HG02678 (cell line): Measurements from ENCODE around the gene ATF6B.
"Not testable (repeated sequence)": the region's sequence is repeated elsewhere in the genome, so short reads cannot be mapped to it uniquely, and the experiment has no call there.

Source experiments
- ATAC-seq: cut with Tn5 transposase; IDR thresholded peaks from one replicate; pipeline ENCODE4 v1.9.1; 2021; ENCODE audit warnings: mild to moderate bottlenecking, moderate library complexity; ENCODE audit not compliant: unreplicated experiment

ATF6B gene

DNA sequence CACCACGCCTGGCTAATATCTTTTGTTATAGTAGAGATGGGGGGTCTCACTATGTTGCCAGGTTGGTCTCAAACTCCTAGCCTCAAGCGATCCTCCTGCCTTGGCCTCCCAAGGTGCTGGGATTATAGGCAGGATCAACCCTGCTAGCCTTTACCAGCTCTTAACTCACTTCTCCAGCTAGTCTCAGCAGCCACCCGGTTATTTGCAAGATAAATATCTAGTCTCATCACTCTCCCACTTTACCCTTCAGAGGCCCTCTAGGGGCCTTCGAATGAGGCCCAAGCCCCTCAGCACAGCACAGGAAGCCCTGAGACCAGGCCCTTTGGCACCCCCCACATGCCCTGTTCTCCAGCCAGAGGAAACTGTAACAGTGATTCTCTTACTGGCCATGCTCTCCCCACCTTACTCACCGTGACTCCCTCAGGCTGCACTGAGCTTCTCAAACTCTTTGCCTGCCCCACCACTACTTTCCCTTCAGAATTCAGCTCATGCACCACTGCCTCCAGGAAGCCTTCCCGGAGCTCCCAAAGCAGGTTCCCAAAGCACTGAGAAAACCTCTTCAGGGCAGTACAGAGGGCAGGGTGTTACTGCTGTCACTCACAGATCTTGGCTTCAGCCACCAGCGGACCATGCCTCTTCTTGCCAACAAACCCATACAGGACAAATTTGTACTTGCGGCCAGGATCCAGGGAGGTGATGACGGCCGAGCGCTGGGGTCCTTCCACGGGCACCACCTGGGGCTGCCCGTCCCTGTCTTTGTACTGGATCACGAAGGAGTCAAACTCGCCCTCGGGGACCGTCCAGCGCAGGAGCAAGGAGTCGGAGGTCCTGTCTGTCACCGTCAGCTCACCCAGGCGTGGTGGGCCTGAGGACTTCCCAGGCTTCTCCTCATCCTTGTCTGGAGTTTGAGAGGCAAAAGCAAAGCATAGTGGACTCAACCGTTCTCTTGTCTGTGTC lies 44.0 kb downstream of the ATF6B start:
- ATAC-seq, result no peak

DNA sequence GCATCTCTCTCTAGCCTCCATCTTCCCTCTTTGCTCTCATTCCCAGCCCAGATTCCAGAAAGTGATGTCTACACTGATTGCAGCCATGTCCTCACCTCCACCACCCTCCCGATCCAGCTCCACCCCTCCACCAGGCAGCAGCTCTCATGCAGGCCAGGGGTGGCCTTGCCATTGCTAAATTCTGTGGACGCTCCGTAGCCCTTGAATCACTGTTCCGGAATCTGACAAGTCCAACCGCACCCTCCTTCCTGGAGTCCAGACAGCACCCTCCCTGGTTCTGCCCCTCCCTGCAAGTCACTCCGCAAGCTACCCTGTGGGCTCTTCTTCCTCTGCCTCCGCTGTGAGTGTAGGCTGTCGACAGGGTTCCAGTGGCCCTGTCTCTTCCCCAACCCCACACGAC lies 45.1 kb downstream of the ATF6B start:
- ATAC-seq, result no peak

DNA sequence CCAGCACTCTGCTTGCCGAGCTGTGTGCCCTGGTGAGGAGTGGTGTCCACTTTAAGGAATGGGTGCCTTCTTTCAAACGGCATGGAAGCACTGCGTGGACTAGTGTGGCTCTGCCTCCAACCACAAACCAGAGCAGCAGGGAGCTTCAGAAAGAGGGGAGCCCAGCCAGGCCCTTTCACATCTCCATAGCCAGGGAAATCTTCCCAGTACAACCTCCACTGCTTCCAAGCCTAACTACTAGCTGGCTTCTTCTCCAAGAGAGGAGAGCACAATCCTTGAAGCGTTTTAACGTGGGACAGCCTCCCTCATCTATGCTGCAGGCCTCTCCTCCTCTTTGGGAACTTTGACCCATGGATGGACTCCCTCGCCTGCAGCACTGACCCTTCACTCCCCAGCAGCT lies 45.6 kb downstream of the ATF6B start:
- no peak for ATAC-seq

DNA sequence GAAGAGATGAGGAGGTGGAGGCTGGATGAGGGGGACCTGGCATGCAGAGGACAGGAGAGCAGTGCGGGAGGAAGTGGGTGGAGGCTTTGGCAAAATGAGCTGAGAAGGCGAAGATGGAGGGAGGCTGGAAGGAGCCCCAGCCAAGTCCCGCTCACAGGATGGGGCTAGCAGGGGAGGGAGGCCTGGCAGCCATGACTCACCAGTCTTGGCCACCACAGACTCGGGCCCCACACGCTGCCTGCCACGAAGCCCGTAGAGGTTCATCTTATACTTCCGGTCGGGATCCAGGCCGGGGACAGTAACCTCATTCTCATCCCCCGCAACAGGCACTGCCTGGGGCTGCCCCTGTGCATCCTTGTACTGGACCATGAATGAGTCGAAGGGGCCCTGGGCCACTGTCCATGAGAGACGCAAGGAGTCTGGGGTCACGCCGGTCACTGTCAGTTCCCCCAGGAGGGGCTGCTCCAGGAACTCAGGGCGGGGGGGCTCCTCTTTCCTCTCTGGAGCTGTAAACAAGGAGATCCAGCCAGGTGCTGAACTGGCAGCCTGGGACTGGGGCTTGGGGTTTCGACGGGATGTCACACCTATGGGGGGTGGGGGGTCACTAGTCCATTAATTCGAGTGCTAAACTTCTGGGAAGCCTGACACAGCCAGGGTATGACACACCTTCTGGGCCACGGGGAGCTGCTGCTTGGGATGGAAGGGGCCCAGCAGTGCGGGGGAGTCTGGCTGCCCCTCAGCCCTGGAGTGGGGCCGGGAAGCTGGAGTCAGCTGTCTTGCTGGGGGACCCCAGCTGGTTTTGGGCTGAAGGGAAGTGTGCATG lies 46.7 kb downstream of the ATF6B start:
- no peak for ATAC-seq

DNA sequence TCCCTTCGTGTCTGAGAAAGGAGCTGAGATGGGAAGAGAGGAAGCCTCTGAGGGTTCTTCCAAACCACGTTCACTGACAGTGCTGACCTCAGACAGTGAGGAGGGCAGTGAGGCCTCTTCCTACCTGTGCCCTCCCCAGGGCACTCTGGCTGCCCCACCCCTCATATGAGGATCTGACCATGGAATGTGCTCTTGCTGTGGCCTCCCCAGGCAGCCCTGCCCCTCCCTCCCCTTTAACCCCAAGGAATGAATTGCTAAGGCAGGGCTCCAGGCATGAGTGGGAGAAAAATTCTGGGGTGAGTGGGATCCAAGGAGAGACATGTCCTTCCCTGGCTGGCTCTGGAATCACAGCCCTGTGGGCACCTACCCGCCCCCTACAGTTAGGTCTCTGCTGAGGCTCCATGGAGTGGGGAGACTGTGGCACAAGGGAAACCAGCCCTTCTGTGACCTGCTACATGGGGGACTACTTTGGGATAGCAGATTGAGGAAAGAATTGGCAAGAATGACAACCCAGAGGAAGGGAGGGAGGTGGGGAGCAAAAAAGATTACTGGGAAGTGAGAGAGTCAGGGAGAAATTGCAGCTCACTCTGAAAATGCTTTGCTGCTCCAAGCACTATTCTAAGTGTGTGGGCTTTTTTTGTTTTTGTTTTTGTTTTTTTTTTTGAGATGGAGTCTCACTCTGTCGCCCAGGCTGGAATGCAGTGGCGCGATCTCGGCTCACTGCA lies 48.3 kb downstream of the ATF6B start:
- ATAC-seq, result no peak

DNA sequence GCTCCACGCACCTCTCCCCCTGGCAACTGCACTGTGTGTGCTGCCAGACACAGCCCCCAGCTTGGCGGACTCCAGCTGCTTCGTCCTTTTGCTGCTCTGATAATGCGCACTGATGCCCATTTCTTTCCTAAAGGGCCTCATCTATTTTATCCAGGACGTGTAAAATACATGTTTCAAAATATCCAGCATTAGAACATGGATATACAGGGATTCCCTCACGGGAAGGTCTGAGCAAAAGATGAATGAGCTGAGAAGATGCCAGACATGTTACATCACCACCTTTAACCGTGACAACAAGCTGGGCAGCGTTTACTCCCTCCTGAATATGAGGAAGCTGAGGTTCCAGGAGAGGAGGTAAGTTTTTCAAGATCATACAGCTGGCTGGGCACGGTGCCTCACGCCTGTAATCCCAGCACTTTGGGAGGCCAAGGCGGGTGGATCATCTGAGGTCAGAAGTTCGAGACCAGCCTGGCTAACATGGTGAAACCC lies 51.7 kb downstream of the ATF6B start:
- no peak for ATAC-seq

DNA sequence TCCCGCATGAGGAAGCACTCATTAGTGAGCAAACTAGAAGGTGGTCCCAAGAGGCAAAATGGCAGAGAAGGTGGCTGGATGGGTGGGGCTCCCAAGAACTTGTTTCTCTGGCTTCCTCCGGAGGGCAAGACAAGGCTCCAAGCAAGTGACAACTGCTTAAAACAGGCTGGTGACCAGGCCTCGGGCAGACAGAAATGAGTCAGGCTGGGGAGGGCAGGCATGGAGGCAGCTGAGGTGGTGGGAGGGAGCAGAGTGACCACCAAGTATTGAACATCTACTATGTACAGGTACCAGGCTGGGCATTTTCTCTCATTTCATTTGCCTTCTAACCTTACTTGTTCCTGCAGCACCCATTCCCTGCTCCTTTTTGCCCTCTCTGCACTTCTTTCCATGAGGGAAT lies 52.3 kb downstream of the ATF6B start:
- no peak for ATAC-seq

DNA sequence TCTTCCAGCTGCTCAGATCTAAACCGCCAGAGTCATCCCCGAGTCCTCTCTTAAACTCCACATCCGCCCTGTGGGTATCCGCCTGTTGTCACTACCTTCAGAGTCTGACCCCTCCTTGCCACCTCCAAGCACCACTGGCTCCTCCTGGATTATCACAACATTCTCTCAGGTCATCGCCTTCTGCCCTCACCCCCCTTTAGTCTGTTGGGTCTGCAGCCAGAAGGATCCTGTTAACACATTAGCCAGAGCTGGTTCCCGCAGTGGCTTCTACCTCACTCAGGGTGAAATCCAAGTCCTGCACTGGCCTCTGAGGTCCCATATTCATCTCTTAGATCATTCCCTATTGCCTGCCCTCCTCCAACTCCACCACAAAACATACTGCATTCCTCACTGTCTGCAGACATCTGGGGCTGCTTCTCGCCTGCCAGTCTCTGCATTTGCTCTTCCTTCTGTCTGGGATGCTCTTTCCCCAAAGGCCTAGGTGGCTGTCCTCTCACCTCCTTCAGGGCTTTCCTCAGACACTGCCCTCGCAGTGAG lies 53.0 kb downstream of the ATF6B start:
- no peak for ATAC-seq

DNA sequence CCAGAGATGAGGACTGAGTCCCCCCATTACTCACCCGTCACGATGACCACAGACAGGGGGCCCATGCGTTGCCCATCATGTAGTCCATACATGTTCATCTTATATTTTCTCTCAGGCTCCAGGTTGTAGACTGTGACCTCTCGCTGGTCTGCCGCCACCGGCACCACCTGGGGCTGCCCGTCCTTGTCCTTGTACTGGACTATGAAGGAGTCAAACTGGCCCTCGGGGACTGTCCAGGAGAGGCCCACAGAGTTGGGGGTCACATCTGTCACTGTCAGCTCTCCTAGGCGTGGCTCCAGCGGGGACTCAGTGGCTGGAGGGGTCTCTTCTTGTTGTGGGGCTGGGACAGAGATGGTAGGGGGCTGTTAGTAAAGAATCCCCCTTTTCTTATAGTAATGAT lies 54.4 kb downstream of the ATF6B start:
- no peak for ATAC-seq

DNA sequence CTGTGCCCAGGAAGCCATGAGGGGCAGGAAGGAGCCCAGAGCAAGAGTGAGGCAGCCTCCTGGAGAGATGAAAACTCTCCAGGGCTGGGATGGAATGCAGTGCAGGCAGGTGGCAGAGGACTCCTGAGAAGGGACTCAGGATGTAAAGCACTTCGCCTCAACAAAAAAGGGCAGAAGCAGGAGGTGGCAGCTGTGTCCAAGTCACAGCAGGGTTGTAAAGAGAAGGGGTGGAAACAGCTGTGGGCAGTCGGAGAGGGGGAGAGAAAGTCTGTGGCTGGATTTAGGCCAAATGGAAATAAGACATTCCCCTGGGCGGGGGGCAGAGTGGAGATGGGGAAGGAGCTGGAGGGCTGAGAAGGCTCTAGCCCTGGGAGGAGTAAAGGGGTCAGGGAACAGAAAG lies 54.9 kb downstream of the ATF6B start:
- ATAC-seq, result no peak

DNA sequence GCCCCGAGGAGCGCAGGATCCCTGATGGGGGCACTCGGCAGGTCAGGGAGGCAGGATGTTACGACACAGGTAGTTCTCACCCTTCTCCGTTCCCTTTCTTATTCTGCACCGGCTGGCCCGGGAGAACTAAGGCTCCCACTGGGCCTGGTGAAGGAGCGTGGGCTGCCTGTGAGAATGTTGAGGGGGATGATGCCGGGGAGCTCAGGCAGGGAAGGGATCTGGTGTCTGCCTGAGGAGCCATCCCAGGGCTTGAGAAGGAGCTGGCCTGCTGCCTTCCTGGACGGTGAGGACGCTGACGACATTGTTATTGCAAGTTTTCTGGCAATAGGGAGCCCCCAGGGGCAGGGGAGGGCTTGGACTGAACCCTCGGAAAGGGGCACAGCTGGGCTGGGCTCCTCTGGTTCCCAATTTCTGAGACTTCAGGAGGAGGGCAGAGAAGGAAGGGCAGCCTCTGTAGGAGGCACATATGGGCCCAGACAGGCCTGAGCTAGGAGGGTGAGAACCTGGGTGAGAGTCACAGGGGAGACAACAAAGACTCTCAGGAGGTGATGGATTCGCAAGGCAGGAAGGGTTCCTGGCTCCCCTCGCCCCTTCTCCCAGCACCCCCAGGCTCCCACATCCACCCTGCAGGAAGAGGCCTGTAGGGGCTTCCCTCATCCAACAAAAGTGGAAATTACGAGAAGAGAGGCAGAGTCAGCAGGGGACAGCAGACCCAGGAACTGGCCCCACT lies 57.1 kb downstream of the ATF6B start:
- ATAC-seq, result no peak

DNA sequence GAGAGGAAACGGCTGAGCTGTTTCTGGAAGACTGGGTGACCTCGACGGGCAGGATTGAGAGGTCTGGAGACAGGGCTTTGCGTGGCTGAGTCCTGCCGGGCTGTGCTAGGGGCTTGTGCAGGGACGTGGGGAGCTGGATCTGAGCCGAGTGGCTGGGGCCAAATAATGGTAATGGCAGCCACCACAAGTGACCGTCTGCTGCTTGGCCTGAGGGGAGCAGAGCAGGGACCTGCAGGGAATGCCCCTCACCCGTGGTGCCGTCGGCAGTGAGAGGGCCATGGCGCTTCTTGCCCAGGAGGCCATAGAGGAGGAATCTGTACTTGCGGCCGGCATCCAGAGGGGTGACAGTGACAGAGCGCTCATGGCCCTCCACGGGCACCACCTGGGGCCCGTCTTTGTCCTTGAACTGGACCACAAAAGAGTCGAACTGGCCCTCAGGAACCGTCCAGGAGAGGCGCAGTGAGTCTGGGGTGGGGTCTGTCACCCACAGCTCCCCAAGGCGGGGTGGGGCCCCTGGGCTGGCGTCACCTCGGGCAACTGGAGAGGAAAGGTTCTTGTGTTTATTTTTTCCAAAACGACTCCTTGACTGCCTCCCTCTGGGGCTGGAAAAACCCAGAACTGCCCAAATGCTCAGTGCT lies 58.0 kb downstream of the ATF6B start:
- no peak for ATAC-seq

DNA sequence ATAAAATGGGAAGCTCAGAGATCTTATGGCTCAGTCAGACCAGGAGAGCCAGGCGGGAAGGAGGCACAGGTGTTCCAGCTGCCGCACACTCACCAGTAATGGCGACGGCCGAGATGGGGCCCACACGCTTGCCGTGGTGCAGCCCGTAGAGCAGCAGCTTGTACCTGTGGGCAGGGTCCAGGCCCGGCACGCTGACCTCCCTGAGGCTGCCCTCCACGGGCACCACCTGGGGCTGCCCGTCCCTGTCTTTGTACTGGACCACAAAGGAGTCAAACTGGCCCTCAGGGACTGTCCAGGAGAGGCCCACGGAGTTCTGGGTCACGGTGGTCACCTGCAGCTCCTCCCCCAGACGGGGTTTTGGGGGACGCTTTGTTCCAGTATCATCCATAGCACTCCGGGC lies 58.6 kb downstream of the ATF6B start:
- no peak for ATAC-seq

DNA sequence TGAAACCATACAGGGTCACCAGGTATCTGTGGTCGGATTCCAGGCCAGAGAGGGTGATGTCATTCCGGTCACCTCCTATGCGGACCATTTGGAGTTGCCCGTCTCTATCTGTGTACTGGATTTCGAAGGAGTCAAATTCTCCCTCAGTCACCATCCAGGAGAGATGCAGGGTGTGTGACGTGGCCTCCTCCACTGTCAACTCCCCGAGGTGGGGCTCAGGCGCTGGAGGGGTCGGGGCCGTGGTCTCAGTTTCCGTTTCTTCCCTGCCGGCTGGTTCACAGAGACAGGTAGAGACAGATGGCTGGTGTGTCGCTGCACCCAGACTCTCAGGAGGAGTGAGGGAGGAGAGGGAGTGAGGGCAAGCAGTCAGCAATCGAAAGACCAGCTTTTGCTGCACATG lies 59.2 kb downstream of the ATF6B start:
- ATAC-seq, result no peak

DNA sequence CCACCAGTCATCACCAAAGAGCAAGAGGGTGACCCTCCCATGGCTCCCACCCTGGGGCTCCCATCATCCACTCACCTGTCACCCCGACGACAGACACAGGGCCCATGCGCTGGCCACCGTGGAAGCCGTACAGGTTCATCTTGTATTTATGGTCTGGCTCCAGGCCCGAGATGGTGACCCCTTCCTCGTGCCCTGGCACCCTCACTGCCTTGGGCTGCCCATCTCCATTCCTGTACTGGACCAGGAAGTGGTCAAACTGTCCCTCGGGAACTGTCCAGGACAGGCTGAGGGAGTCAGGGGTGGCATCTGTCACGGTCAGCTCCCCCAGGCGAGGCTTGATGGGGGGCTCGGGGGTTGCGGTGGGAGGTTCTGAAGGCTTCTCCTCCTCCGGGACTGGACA lies 59.7 kb downstream of the ATF6B start:
- ATAC-seq, result not testable (repeated sequence)

DNA sequence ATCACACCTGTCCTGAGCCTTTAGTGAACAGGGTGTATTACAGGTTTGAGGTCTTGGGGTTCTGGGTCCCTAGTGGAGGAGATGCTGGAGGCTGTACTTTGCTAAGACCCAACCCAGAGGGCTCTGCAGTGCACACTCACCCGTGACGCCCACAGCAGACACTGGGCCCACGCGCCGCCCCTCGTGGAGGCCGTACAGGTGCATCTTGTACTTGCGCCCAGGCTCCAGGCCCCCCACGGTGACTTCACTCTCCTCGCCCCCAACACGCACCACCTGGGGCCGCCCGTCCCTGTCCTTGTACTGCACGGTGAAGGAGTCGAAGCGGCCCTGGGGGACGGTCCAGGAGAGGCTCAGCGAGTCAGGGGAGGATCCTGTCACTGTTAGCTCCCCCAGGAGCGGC lies 60.5 kb downstream of the ATF6B start:
- not testable (repeated sequence) for ATAC-seq
